ENCODE measurements around the gene PDLIM1.

- TF ChIP-seq FOXK2 (IDR thresholded peaks at IDR 0.05) (no peak), POLR2A (IDR thresholded peaks at IDR 0.05; ENCODE audit: low read depth, low read length) (no peak), SMAD1 (IDR thresholded peaks at IDR 0.05; ENCODE audit: low read depth, partially characterized antibody) (no peak), CTCF (IDR thresholded peaks at IDR 0.05 in 2 of 3, conservative IDR thresholded peaks at IDR 0.05 in 1 of 3; ENCODE audit: control insufficient read depth in 2 of 3, extremely low read depth in 1 of 3, insufficient read depth in 1 of 3, low read depth in 3 of 3, low read length in 3 of 3) (no peak), HCFC1 (IDR thresholded peaks at IDR 0.05; ENCODE audit: low read length) (no peak), SP1 (IDR thresholded peaks at IDR 0.05; ENCODE audit: low read depth, low read length) (no peak), NFIC (IDR thresholded peaks at IDR 0.05; ENCODE audit: low read depth, low read length) (no peak), EZH2 (IDR thresholded peaks at IDR 0.05; ENCODE audit: borderline replicate concordance, control insufficient read depth, low read depth, low read length) (no peak), ZNF274 (IDR thresholded peaks at IDR 0.05; ENCODE audit: insufficient read depth, insufficient read length) (no peak), BACH1 (IDR thresholded peaks at IDR 0.05; ENCODE audit: borderline replicate concordance) (no peak), RFX5 (IDR thresholded peaks at IDR 0.05; ENCODE audit: low read depth, low read length) (no peak), POLR2AphosphoS5 (IDR thresholded peaks at IDR 0.05; ENCODE audit: low read length) (no peak), JUND (IDR thresholded peaks at IDR 0.05; ENCODE audit: low read depth, low read length) (no peak)
Observed at GRCh38 chr10:95336702-95337101, 45.9 kb upstream of the PDLIM1 start.

Measured in GM12878 (cell line).